ENCODE data around the gene ISLR.

Gene ISLR

GRCh38 chr15:74132681-74133651 is 40.5 kb upstream of the ISLR start:
- no peaks in the 10 kb centered on the region for H3K9me3 Mint-ChIP-seq
- H3K27me3 Mint-ChIP-seq (ENCODE audit: low read depth), result peaks cover 83% of the 10 kb centered on the region
- peaks cover 11% of the 10 kb centered on the region for H3K4me1 Mint-ChIP-seq (ENCODE audit: low read depth)
- H3K27ac Mint-ChIP-seq, result no peak overlapping the region
- no peak for DNase-seq (ENCODE audit: low spot score)
- H3K4me3 Mint-ChIP-seq, result no peak overlapping the region
- H3K36me3 Mint-ChIP-seq (ENCODE audit: low read depth), result peaks cover 2% of the 10 kb centered on the region

- Mint-ChIP-seq H3K27me3 (ENCODE audit: low read depth) (peaks cover 84% of the 10 kb centered on the region), H3K4me1 (ENCODE audit: low read depth) (peaks cover 11% of the 10 kb centered on the region), H3K4me3 (no peak overlapping the region), H3K27ac (no peak overlapping the region), H3K36me3 (ENCODE audit: low read depth) (peaks cover 2% of the 10 kb centered on the region), H3K9me3 (no peaks in the 10 kb centered on the region)
- no peak for DNase-seq (ENCODE audit: low spot score)
These were observed 39.7 kb upstream of the ISLR start for GRCh38 chr15:74133694-74134386.

GRCh38 chr15:74134387-74135027 is 39.0 kb upstream of the ISLR start:
- Mint-ChIP-seq H3K27me3 (ENCODE audit: low read depth) (peaks cover 83% of the 10 kb centered on the region), H3K27ac (peak overlapping the region; percentile 62), H3K36me3 (ENCODE audit: low read depth) (peaks cover 2% of the 10 kb centered on the region), H3K4me1 (ENCODE audit: low read depth) (peaks cover 11% of the 10 kb centered on the region), H3K4me3 (no peak overlapping the region), H3K9me3 (no peaks in the 10 kb centered on the region)
- DNase-seq (ENCODE audit: low spot score), result peak; percentile 24

- H3K4me1 Mint-ChIP-seq (ENCODE audit: low read depth), result peaks cover 11% of the 10 kb centered on the region
- peak overlapping the region; percentile 48 for H3K4me3 Mint-ChIP-seq
These were observed 38.4 kb upstream of the ISLR start for GRCh38 chr15:74135041-74135565.

GRCh38 chr15:74136540-74136813 is 37.0 kb upstream of the ISLR start:
- H3K9me3 Mint-ChIP-seq, result no peaks in the 10 kb centered on the region
- peak overlapping the region; percentile 17 for H3K27ac Mint-ChIP-seq
- DNase-seq (ENCODE audit: low spot score), result no peak
- H3K4me3 Mint-ChIP-seq, result peak overlapping the region; percentile 49
- peaks cover 77% of the 10 kb centered on the region for H3K27me3 Mint-ChIP-seq (ENCODE audit: low read depth)
- peaks cover 8% of the 10 kb centered on the region for H3K4me1 Mint-ChIP-seq (ENCODE audit: low read depth)
- H3K36me3 Mint-ChIP-seq (ENCODE audit: low read depth), result peaks cover 2% of the 10 kb centered on the region

More at GRCh38 chr15:74135041-74135565, 38.4 kb upstream of the ISLR start:
- Mint-ChIP-seq H3K27ac (peak overlapping the region; percentile 62), H3K9me3 (no peaks in the 10 kb centered on the region), H3K36me3 (ENCODE audit: low read depth) (peaks cover 2% of the 10 kb centered on the region), H3K27me3 (ENCODE audit: low read depth) (peaks cover 82% of the 10 kb centered on the region)
- DNase-seq (ENCODE audit: low spot score), result no peak

- Mint-ChIP-seq H3K9me3 (no peaks in the 10 kb centered on the region), H3K36me3 (ENCODE audit: low read depth) (peaks cover 2% of the 10 kb centered on the region), H3K4me1 (ENCODE audit: low read depth) (peaks cover 8% of the 10 kb centered on the region), H3K27ac (peak overlapping the region; percentile 17), H3K27me3 (ENCODE audit: low read depth) (peaks cover 74% of the 10 kb centered on the region), H3K4me3 (peak overlapping the region; percentile 49)
- DNase-seq (ENCODE audit: low spot score), result no peak
These were observed 36.5 kb upstream of the ISLR start for GRCh38 chr15:74136814-74137536.

- Mint-ChIP-seq H3K36me3 (ENCODE audit: low read depth) (no peaks in the 10 kb centered on the region), H3K4me3 (no peak overlapping the region), H3K9me3 (no peaks in the 10 kb centered on the region), H3K27me3 (ENCODE audit: low read depth) (peaks cover 70% of the 10 kb centered on the region), H3K4me1 (ENCODE audit: low read depth) (peaks cover 6% of the 10 kb centered on the region), H3K27ac (no peak overlapping the region)
- no peak for DNase-seq (ENCODE audit: low spot score)
These were observed 36.0 kb upstream of the ISLR start for GRCh38 chr15:74137537-74137894.

- no peaks in the 10 kb centered on the region for H3K36me3 Mint-ChIP-seq (ENCODE audit: low read depth)
- no peak overlapping the region for H3K4me3 Mint-ChIP-seq
- no peaks in the 10 kb centered on the region for H3K9me3 Mint-ChIP-seq
- peaks cover 6% of the 10 kb centered on the region for H3K4me1 Mint-ChIP-seq (ENCODE audit: low read depth)
- H3K27me3 Mint-ChIP-seq (ENCODE audit: low read depth), result peaks cover 62% of the 10 kb centered on the region
- DNase-seq (ENCODE audit: low spot score), result no peak
- H3K27ac Mint-ChIP-seq, result no peak overlapping the region
These were observed 34.9 kb upstream of the ISLR start for GRCh38 chr15:74138642-74139041.

GRCh38 chr15:74141591-74141990 is 31.9 kb upstream of the ISLR start:
- Mint-ChIP-seq H3K9me3 (no peaks in the 10 kb centered on the region), H3K27me3 (ENCODE audit: low read depth) (peaks cover 57% of the 10 kb centered on the region), H3K27ac (no peak overlapping the region), H3K4me1 (ENCODE audit: low read depth) (peaks cover 6% of the 10 kb centered on the region), H3K4me3 (no peak overlapping the region), H3K36me3 (ENCODE audit: low read depth) (no peaks in the 10 kb centered on the region)
- no peak for DNase-seq (ENCODE audit: low spot score)

- H3K4me3 Mint-ChIP-seq, result no peak overlapping the region
- no peak overlapping the region for H3K27ac Mint-ChIP-seq
- H3K27me3 Mint-ChIP-seq (ENCODE audit: low read depth), result peaks cover 50% of the 10 kb centered on the region
- H3K36me3 Mint-ChIP-seq (ENCODE audit: low read depth), result no peaks in the 10 kb centered on the region
- no peaks in the 10 kb centered on the region for H3K9me3 Mint-ChIP-seq
- DNase-seq (ENCODE audit: low spot score), result no peak
- H3K4me1 Mint-ChIP-seq (ENCODE audit: low read depth), result no peaks in the 10 kb centered on the region
These were observed 29.2 kb upstream of the ISLR start for GRCh38 chr15:74144153-74144775.

GRCh38 chr15:74146277-74146800 is 27.2 kb upstream of the ISLR start:
- H3K36me3 Mint-ChIP-seq (ENCODE audit: low read depth), result no peaks in the 10 kb centered on the region
- H3K27ac Mint-ChIP-seq, result no peak overlapping the region
- no peaks in the 10 kb centered on the region for H3K9me3 Mint-ChIP-seq
- no peak overlapping the region for H3K4me3 Mint-ChIP-seq
- peaks cover 36% of the 10 kb centered on the region for H3K27me3 Mint-ChIP-seq (ENCODE audit: low read depth)
- no peaks in the 10 kb centered on the region for H3K4me1 Mint-ChIP-seq (ENCODE audit: low read depth)
- no peak for DNase-seq (ENCODE audit: low spot score)

GRCh38 chr15:74147051-74147450 is 26.5 kb upstream of the ISLR start:
- H3K27me3 Mint-ChIP-seq (ENCODE audit: low read depth), result peaks cover 40% of the 10 kb centered on the region
- H3K27ac Mint-ChIP-seq, result no peak overlapping the region
- no peaks in the 10 kb centered on the region for H3K4me1 Mint-ChIP-seq (ENCODE audit: low read depth)
- H3K36me3 Mint-ChIP-seq (ENCODE audit: low read depth), result no peaks in the 10 kb centered on the region
- H3K9me3 Mint-ChIP-seq, result no peaks in the 10 kb centered on the region
- no peak overlapping the region for H3K4me3 Mint-ChIP-seq
- no peak for DNase-seq (ENCODE audit: low spot score)

Measured in T-helper 2 cell treated with Interferon-gamma antibody and Interleukin-4, amounts not matched to agents 5 μg/mL and 100 μg/mL, for 36 hours (primary cell).